ENCODE data around the gene AKT3.

AKT3 gene

GRCh38 chr1:243733670-243734307, 116.3 kb downstream of the AKT3 start:
- no peak for TF ChIP-seq CTCF (IDR thresholded peaks at IDR 0.05)
- H3K4me1 Mint-ChIP-seq, result no peaks in the 10 kb centered on the region

GRCh38 chr1:243732637-243733036, 117.4 kb downstream of the AKT3 start:
- H3K4me3 Mint-ChIP-seq, result no peak overlapping the region
- TF ChIP-seq CTCF (IDR thresholded peaks at IDR 0.05), result no peak
- peaks cover 11% of the 10 kb centered on the region for H3K36me3 Mint-ChIP-seq (ENCODE audit: low read depth)
- peaks cover 3% of the 10 kb centered on the region for H3K27me3 Mint-ChIP-seq (ENCODE audit: low read depth, poor library complexity)
- no peak for DNase-seq
- no peaks in the 10 kb centered on the region for H3K9me3 Mint-ChIP-seq
- no peak overlapping the region for H3K27ac Mint-ChIP-seq
- no peaks in the 10 kb centered on the region for H3K4me1 Mint-ChIP-seq

More at GRCh38 chr1:243733670-243734307, 116.3 kb downstream of the AKT3 start:
- peaks cover 11% of the 10 kb centered on the region for H3K36me3 Mint-ChIP-seq (ENCODE audit: low read depth)
- H3K27me3 Mint-ChIP-seq (ENCODE audit: low read depth, poor library complexity), result peaks cover 3% of the 10 kb centered on the region
- no peak overlapping the region for H3K27ac Mint-ChIP-seq
- no peaks in the 10 kb centered on the region for H3K9me3 Mint-ChIP-seq
- no peak overlapping the region for H3K4me3 Mint-ChIP-seq
- DNase-seq, result no peak

GRCh38 chr1:243731974-243732625, 117.9 kb downstream of the AKT3 start:
- Mint-ChIP-seq H3K4me3 (no peak overlapping the region), H3K27ac (no peak overlapping the region), H3K4me1 (no peaks in the 10 kb centered on the region), H3K36me3 (ENCODE audit: low read depth) (peaks cover 11% of the 10 kb centered on the region), H3K27me3 (ENCODE audit: low read depth, poor library complexity) (peaks cover 3% of the 10 kb centered on the region), H3K9me3 (no peaks in the 10 kb centered on the region)
- DNase-seq, result no peak
- TF ChIP-seq CTCF (IDR thresholded peaks at IDR 0.05), result no peak

GRCh38 chr1:243731301-243731891, 118.6 kb downstream of the AKT3 start:
- Mint-ChIP-seq H3K4me1 (no peaks in the 10 kb centered on the region), H3K4me3 (no peak overlapping the region), H3K27me3 (ENCODE audit: low read depth, poor library complexity) (peaks cover 3% of the 10 kb centered on the region), H3K27ac (no peak overlapping the region), H3K9me3 (no peaks in the 10 kb centered on the region), H3K36me3 (ENCODE audit: low read depth) (peaks cover 11% of the 10 kb centered on the region)
- DNase-seq, result no peak
- TF ChIP-seq CTCF (IDR thresholded peaks at IDR 0.05), result no peak

GRCh38 chr1:243730487-243731150, 119.4 kb downstream of the AKT3 start:
- Mint-ChIP-seq H3K36me3 (ENCODE audit: low read depth) (peaks cover 11% of the 10 kb centered on the region), H3K27me3 (ENCODE audit: low read depth, poor library complexity) (peaks cover 3% of the 10 kb centered on the region), H3K4me3 (no peak overlapping the region), H3K4me1 (no peaks in the 10 kb centered on the region), H3K9me3 (no peaks in the 10 kb centered on the region), H3K27ac (no peak overlapping the region)
- DNase-seq, result no peak
- no peak for TF ChIP-seq CTCF (IDR thresholded peaks at IDR 0.05)
